Measurements from ENCODE around the gene TBC1D5. TPM values are rescaled to one million over a fixed set of nuclear protein-coding genes. Genes with fewer than 3 reads are reported as not detected.

The TBC1D5 gene
- total RNA-seq, 1 experiment from 2014 or later: 43.3 TPM

- no peak overlapping the region for H3K4me3 Mint-ChIP-seq (ENCODE audit: unreplicated experiment)
- H3K36me3 Mint-ChIP-seq (ENCODE audit: insufficient read depth, unreplicated experiment): peaks cover 2% of the 10 kb centered on the region
- no peaks in the 10 kb centered on the region for H3K4me1 Mint-ChIP-seq (ENCODE audit: insufficient read depth, unreplicated experiment)
- ChIA-PET POLR2A (no interaction called here), CTCF (interaction anchor here (0.5 to 0.8 kb wide), 2 partner anchors 32 to 68 kb away, joined by 3 read pairs; no protein-coding TSS in a partner anchor)
- no peak for TF ChIP-seq CTCF (IDR thresholded peaks at IDR 0.05; ENCODE audit: unreplicated experiment)
- no peak overlapping the region for H3K27ac Mint-ChIP-seq (ENCODE audit: low read depth, unreplicated experiment)
- no TSS peak for BruUV-seq (replicated peaks)
- no peaks in the 10 kb centered on the region for H3K9me3 Mint-ChIP-seq (ENCODE audit: unreplicated experiment)
- intact Hi-C loops (cut with micrococcal nuclease): no loop called here
- peak; percentile 23 for DNase-seq (ENCODE audit: unreplicated experiment)
- no peaks in the 10 kb centered on the region for H3K27me3 Mint-ChIP-seq (ENCODE audit: insufficient read depth, unreplicated experiment)
These were observed 546.4 kb downstream of the TBC1D5 start for GRCh38 chr3:17195856-17196604.

GRCh38 chr3:17195192-17195611, 547.2 kb downstream of the TBC1D5 start:
- H3K4me3 Mint-ChIP-seq (ENCODE audit: unreplicated experiment): no peak overlapping the region
- H3K27me3 Mint-ChIP-seq (ENCODE audit: insufficient read depth, unreplicated experiment): no peaks in the 10 kb centered on the region
- no peaks in the 10 kb centered on the region for H3K4me1 Mint-ChIP-seq (ENCODE audit: insufficient read depth, unreplicated experiment)
- H3K9me3 Mint-ChIP-seq (ENCODE audit: unreplicated experiment): no peaks in the 10 kb centered on the region
- CTCF ChIA-PET: no interaction called here
- no TSS peak for BruUV-seq (replicated peaks)
- peak; percentile 71 for DNase-seq (ENCODE audit: unreplicated experiment)
- intact Hi-C loops (cut with micrococcal nuclease): no loop called here
- TF ChIP-seq CTCF (IDR thresholded peaks at IDR 0.05; ENCODE audit: unreplicated experiment): no peak
- POLR2A ChIA-PET: no interaction called here
- peaks cover 9% of the 10 kb centered on the region for H3K36me3 Mint-ChIP-seq (ENCODE audit: insufficient read depth, unreplicated experiment)
- H3K27ac Mint-ChIP-seq (ENCODE audit: low read depth, unreplicated experiment): no peak overlapping the region

GRCh38 chr3:17194116-17194515, 548.3 kb downstream of the TBC1D5 start:
- BruUV-seq (replicated peaks): no TSS peak
- H3K9me3 Mint-ChIP-seq (ENCODE audit: unreplicated experiment): no peaks in the 10 kb centered on the region
- H3K4me1 Mint-ChIP-seq (ENCODE audit: insufficient read depth, unreplicated experiment): no peaks in the 10 kb centered on the region
- intact Hi-C loops (cut with micrococcal nuclease): no loop called here
- no peak overlapping the region for H3K27ac Mint-ChIP-seq (ENCODE audit: low read depth, unreplicated experiment)
- no peak for TF ChIP-seq CTCF (IDR thresholded peaks at IDR 0.05; ENCODE audit: unreplicated experiment)
- CTCF ChIA-PET: interaction anchor here (0.5 to 0.9 kb wide), 2 partner anchors 31 to 51 kb away, joined by 3 read pairs; no protein-coding TSS in a partner anchor
- no peak for DNase-seq (ENCODE audit: unreplicated experiment)
- H3K36me3 Mint-ChIP-seq (ENCODE audit: insufficient read depth, unreplicated experiment): peaks cover 9% of the 10 kb centered on the region
- POLR2A ChIA-PET: no interaction called here
- no peak overlapping the region for H3K4me3 Mint-ChIP-seq (ENCODE audit: unreplicated experiment)
- no peaks in the 10 kb centered on the region for H3K27me3 Mint-ChIP-seq (ENCODE audit: insufficient read depth, unreplicated experiment)

- DNase-seq (ENCODE audit: unreplicated experiment): no peak
- Mint-ChIP-seq H3K36me3 (ENCODE audit: insufficient read depth, unreplicated experiment) (peaks cover 9% of the 10 kb centered on the region), H3K4me1 (ENCODE audit: insufficient read depth, unreplicated experiment) (no peaks in the 10 kb centered on the region), H3K27me3 (ENCODE audit: insufficient read depth, unreplicated experiment) (no peaks in the 10 kb centered on the region), H3K4me3 (ENCODE audit: unreplicated experiment) (no peak overlapping the region), H3K27ac (ENCODE audit: low read depth, unreplicated experiment) (no peak overlapping the region), H3K9me3 (ENCODE audit: unreplicated experiment) (no peaks in the 10 kb centered on the region)
- ChIA-PET POLR2A (interaction anchor here (0.6 kb wide), 1 partner anchor 435 kb away, joined by 3 read pairs; no protein-coding TSS in a partner anchor), CTCF (interaction anchor here (0.6 kb wide), 1 partner anchor 23 kb away, joined by 3 read pairs; no protein-coding TSS in a partner anchor)
- TF ChIP-seq CTCF (IDR thresholded peaks at IDR 0.05; ENCODE audit: unreplicated experiment): no peak
- no TSS peak for BruUV-seq (replicated peaks)
- intact Hi-C loops (cut with micrococcal nuclease): no loop called here
These were observed 549.4 kb downstream of the TBC1D5 start for GRCh38 chr3:17192995-17193394.
